WTC11 (cell line): ENCODE data around the gene LCP1. TPM values are rescaled to one million over a fixed set of nuclear protein-coding genes. Genes with fewer than 3 reads are reported as not detected.
A peak's percentile ranks its signal among the peaks of the same experiment; 100 is the strongest.
"Not testable (repeated sequence)": the region's sequence is repeated elsewhere in the genome, so short reads cannot be mapped to it uniquely, and the experiment has no call there.

Experiments
- ATAC-seq: fragments of 200-7000 bp; cut with Tn5 transposase; 2 replicates; pipeline ENCODE4 v1.10.0; 2021; ENCODE audit warnings: mild to moderate bottlenecking, moderate library complexity
- CTCF ChIA-PET: fragments of 300-600 bp; sonication (Branson Sonifier 250); formaldehyde crosslinking; loops from one replicate; lab custom pipeline; 2021; ENCODE audit warnings: antibody characterized with exemption; lab: Charles Lee
- POLR2A ChIA-PET: fragments of 350-600 bp; sonication (Branson Sonifier 250); formaldehyde crosslinking; loops from one replicate; lab custom pipeline; 2021; ENCODE audit warnings: antibody characterized with exemption; lab: Charles Lee
- DNase-seq: peaks from one replicate; pipeline ENCODE4 v3.0.0; 2021; ENCODE audit warnings: low spot score
- H3K27ac Mint-ChIP-seq: 2 replicates; pipeline ENCODE4 v1.8.0; 2021; ENCODE audit warnings: mixed read lengths
- H3K27me3 Mint-ChIP-seq: 2 replicates; pipeline ENCODE4 v1.8.0; 2021; ENCODE audit warnings: low read depth, mild to moderate bottlenecking, moderate library complexity, mixed read lengths
- H3K36me3 Mint-ChIP-seq: 2 replicates; pipeline ENCODE4 v1.8.0; 2021; ENCODE audit warnings: mixed read lengths
- H3K4me1 Mint-ChIP-seq: 2 replicates; pipeline ENCODE4 v1.8.0; 2022; ENCODE audit warnings: mixed read lengths
- H3K4me3 Mint-ChIP-seq: 2 replicates; pipeline ENCODE4 v1.8.0; 2021; ENCODE audit warnings: mild to moderate bottlenecking, moderate library complexity, mixed read lengths
- H3K9me3 Mint-ChIP-seq: 2 replicates; pipeline ENCODE4 v1.8.0; 2021; ENCODE audit warnings: mixed read lengths
- ATF1 ChIP-seq: sonication (generic); formaldehyde crosslinking; IDR thresholded peaks from 2 replicates; pipeline ENCODE4 v1.8.1; 2023; ENCODE audit warnings: mild to moderate bottlenecking, moderate library complexity, missing genetic modification reagents
- ELF4 ChIP-seq: sonication (generic); formaldehyde crosslinking; IDR thresholded peaks from 2 replicates; pipeline ENCODE4 v1.8.1; 2022; ENCODE audit warnings: low read depth, mild to moderate bottlenecking, moderate library complexity, missing genetic modification reagents
- HMGA2 ChIP-seq: fragments of 250-450 bp; sonication (Bioruptor Pico); IDR thresholded peaks from 2 replicates; pipeline ENCODE4 v1.4.0; 2021; ENCODE audit warnings: mild to moderate bottlenecking, moderate library complexity
- KAT7 ChIP-seq: sonication (generic); formaldehyde crosslinking; IDR thresholded peaks from 2 replicates; pipeline ENCODE4 v1.8.1; 2023; ENCODE audit warnings: missing genetic modification reagents, mild to moderate bottlenecking, borderline replicate concordance
- MYBL2 ChIP-seq: sonication (generic); formaldehyde crosslinking; IDR thresholded peaks from 2 replicates; pipeline ENCODE4 v1.8.1; 2023; ENCODE audit warnings: mild to moderate bottlenecking, moderate library complexity, missing genetic modification reagents
- NR2C2 ChIP-seq: sonication (generic); formaldehyde crosslinking; IDR thresholded peaks from 2 replicates; pipeline ENCODE4 v1.8.0; 2022; ENCODE audit warnings: mild to moderate bottlenecking, missing genetic modification reagents
- RORB ChIP-seq: fragments of 250-450 bp; sonication (Bioruptor Pico); IDR thresholded peaks from 2 replicates; pipeline ENCODE4 v1.9.0; 2021; ENCODE audit warnings: mild to moderate bottlenecking
- ZNF121 ChIP-seq: sonication (generic); formaldehyde crosslinking; IDR thresholded peaks from 2 replicates; pipeline ENCODE4 v1.8.0; 2023; ENCODE audit warnings: missing genetic modification reagents
- ZNF317 ChIP-seq: sonication (generic); formaldehyde crosslinking; IDR thresholded peaks from 2 replicates; pipeline ENCODE4 v1.8.1; 2023; ENCODE audit warnings: low read depth, mild to moderate bottlenecking, moderate library complexity, missing genetic modification reagents, borderline replicate concordance
- ZNF671 ChIP-seq: fragments of 250-450 bp; sonication (Bioruptor Pico); IDR thresholded peaks from 2 replicates; pipeline ENCODE4 v1.8.0; 2021; ENCODE audit warnings: mild to moderate bottlenecking
- total RNA-seq: library from RNA; stranded (reverse); gene quantifications from 3 replicates; pipeline ENCODE4 v1.2.3, GENCODE V29; 2021
- TF ChIP-seq, protein P1 (sequence below): sonication (generic); formaldehyde crosslinking; IDR thresholded peaks from 2 replicates; pipeline ENCODE4 v1.8.1; 2022; ENCODE audit warnings: missing genetic modification reagents, borderline replicate concordance
- TF ChIP-seq, protein P2 (sequence below): sonication (generic); formaldehyde crosslinking; IDR thresholded peaks from 2 replicates; pipeline ENCODE4 v1.8.1; 2023; ENCODE audit warnings: mild to moderate bottlenecking, missing genetic modification reagents
- TF ChIP-seq, protein P3 (sequence below): fragments of 250-450 bp; sonication (Bioruptor Pico); IDR thresholded peaks from 2 replicates; pipeline ENCODE4 v1.8.0; 2021; ENCODE audit warnings: mild to moderate bottlenecking
- TF ChIP-seq, protein P4 (sequence below): fragments of 250-450 bp; sonication (Bioruptor Pico); IDR thresholded peaks from 2 replicates; pipeline ENCODE4 v1.9.0; 2021; ENCODE audit warnings: moderate library complexity, mild to moderate bottlenecking, inconsistent platforms, borderline replicate concordance
- TF ChIP-seq, protein P5 (sequence below): sonication (generic); formaldehyde crosslinking; IDR thresholded peaks from 2 replicates; pipeline ENCODE4 v1.8.0; 2023; ENCODE audit warnings: missing genetic modification reagents
- TF ChIP-seq, protein P6 (sequence below): sonication (generic); formaldehyde crosslinking; IDR thresholded peaks from 2 replicates; pipeline ENCODE4 v1.8.1; 2022; ENCODE audit warnings: mild to moderate bottlenecking, missing genetic modification reagents, moderate library complexity, borderline replicate concordance

Gene LCP1
- total RNA-seq, 1 experiment from 2014 or later: 3.2 TPM

DNA sequence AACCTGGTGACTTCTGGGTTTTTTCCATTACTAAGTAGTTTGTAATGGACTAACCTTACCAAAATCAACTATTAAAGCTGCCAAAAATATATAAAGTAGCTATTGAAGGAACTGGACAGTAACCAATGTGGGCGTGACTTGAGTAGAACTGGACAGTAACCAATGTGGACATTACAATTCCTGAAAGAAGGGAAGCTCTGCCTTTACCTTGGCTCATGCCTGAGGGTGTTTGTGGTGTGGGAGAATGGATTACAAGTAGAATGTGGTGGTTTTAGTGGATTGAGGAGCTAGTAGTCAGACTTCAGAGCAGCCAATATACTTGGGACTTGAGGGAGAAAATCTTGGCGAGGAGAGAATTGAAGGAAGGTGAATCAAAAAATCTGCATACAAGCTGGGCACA, 47.3 kb upstream of the LCP1 start (continued):
- TF ChIP-seq, protein P1, sequence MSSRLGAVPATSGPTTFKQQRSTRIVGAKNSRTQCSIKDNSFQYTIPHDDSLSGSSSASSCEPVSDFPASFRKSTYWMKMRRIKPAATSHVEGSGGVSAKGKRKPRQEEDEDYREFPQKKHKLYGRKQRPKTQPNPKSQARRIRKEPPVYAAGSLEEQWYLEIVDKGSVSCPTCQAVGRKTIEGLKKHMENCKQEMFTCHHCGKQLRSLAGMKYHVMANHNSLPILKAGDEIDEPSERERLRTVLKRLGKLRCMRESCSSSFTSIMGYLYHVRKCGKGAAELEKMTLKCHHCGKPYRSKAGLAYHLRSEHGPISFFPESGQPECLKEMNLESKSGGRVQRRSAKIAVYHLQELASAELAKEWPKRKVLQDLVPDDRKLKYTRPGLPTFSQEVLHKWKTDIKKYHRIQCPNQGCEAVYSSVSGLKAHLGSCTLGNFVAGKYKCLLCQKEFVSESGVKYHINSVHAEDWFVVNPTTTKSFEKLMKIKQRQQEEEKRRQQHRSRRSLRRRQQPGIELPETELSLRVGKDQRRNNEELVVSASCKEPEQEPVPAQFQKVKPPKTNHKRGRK (CRISPR knock-in tag): no peak
- TF ChIP-seq ZNF317 (CRISPR knock-in tag) (no peak), ATF1 (CRISPR knock-in tag) (no peak)

DNA sequence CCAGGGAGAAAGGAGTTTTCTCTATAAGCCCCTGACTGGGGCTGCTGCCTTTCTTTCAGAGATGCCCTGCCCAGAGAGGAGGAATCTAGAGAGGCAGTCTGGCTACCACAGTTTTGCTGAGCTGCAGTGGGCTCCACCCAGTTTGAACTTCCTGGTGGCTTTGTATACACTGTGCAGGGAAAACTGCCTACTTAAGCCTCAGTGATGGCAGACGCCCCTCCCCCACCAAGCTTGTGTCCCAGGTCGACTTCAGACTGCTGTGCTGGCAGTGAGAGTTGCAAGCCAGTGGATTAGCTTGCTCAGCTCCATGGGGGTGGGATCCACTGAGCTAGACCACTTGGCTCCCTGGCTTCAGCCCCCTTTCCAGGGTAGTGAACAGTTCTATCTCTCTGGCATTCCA, 38.3 kb upstream of the LCP1 start:
- H3K36me3 Mint-ChIP-seq, H3K4me3 Mint-ChIP-seq, H3K27ac Mint-ChIP-seq, POLR2A ChIA-PET, H3K27me3 Mint-ChIP-seq, CTCF ChIA-PET, H3K4me1 Mint-ChIP-seq: not testable (repeated sequence)
- H3K9me3 Mint-ChIP-seq: peaks cover 14% of the 10 kb centered on the region
- DNase-seq (peak; percentile 21), ATAC-seq (peak; percentile 55; the same call in 1 of the 2 replicates)

DNA sequence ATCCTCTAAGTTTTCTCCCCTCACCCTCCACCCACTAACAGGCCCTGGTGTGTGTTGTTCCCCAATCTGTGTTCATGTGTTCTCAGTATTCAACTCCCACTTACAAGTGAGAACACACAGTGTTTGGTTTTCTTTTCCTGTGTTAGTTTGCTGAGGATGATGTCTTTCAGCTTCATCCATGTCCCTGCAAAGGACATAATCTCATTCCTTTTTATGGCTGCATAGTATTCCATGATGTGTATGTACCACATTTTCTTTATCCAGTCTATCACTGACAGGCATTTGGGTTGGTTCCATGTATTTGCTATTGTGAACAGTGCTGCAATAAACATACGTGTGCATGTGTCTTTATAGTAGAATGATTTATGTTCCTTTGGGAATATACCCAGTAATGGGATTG, 32.8 kb upstream of the LCP1 start:
- H3K27ac Mint-ChIP-seq, POLR2A ChIA-PET, H3K4me1 Mint-ChIP-seq, H3K36me3 Mint-ChIP-seq, CTCF ChIA-PET, H3K4me3 Mint-ChIP-seq, ATAC-seq, DNase-seq, H3K9me3 Mint-ChIP-seq: not testable (repeated sequence)
- peaks cover 27% of the 10 kb centered on the region for H3K27me3 Mint-ChIP-seq

DNA sequence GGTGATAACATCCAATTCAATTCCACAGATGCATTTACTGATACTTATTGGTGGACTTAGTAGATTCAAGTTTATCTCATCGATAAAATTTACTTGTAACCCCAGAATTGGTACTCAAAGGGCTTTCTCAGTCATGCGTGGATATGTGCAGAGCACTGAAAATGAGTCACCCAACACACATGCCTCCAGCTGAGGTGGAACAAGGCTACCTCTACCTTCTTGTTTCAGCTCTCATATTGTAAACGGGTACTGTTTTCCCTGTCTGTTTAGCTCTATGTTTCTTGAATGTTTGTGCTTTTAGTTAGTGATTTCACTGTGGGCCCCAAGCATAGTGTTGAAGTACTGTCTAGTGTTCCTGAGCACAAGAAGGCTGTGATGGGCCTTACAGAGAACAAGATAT, 31.3 kb upstream of the LCP1 start:
- TF ChIP-seq NR2C2 (CRISPR knock-in tag): no peak
- TF ChIP-seq, protein P2, sequence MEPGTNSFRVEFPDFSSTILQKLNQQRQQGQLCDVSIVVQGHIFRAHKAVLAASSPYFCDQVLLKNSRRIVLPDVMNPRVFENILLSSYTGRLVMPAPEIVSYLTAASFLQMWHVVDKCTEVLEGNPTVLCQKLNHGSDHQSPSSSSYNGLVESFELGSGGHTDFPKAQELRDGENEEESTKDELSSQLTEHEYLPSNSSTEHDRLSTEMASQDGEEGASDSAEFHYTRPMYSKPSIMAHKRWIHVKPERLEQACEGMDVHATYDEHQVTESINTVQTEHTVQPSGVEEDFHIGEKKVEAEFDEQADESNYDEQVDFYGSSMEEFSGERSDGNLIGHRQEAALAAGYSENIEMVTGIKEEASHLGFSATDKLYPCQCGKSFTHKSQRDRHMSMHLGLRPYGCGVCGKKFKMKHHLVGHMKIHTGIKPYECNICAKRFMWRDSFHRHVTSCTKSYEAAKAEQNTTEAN (CRISPR knock-in tag): no peak
- TF ChIP-seq, protein P3, sequence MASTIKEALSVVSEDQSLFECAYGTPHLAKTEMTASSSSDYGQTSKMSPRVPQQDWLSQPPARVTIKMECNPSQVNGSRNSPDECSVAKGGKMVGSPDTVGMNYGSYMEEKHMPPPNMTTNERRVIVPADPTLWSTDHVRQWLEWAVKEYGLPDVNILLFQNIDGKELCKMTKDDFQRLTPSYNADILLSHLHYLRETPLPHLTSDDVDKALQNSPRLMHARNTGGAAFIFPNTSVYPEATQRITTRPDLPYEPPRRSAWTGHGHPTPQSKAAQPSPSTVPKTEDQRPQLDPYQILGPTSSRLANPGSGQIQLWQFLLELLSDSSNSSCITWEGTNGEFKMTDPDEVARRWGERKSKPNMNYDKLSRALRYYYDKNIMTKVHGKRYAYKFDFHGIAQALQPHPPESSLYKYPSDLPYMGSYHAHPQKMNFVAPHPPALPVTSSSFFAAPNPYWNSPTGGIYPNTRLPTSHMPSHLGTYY (CRISPR knock-in tag): no peak
- TF ChIP-seq MYBL2: no peak
- no peak for TF ChIP-seq ZNF671 (CRISPR knock-in tag)
- TF ChIP-seq, protein P4, sequence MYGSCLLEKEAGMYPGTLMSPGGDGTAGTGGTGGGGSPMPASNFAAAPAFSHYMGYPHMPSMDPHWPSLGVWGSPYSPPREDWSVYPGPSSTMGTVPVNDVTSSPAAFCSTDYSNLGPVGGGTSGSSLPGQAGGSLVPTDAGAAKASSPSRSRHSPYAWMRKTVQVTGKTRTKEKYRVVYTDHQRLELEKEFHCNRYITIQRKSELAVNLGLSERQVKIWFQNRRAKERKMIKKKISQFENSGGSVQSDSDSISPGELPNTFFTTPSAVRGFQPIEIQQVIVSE (CRISPR knock-in tag): no peak
- TF ChIP-seq RORB (CRISPR knock-in tag): no peak
- no peak for TF ChIP-seq HMGA2 (CRISPR knock-in tag)
- TF ChIP-seq KAT7: no peak
- TF ChIP-seq, protein P5, sequence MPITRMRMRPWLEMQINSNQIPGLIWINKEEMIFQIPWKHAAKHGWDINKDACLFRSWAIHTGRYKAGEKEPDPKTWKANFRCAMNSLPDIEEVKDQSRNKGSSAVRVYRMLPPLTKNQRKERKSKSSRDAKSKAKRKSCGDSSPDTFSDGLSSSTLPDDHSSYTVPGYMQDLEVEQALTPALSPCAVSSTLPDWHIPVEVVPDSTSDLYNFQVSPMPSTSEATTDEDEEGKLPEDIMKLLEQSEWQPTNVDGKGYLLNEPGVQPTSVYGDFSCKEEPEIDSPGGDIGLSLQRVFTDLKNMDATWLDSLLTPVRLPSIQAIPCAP: no peak
- TF ChIP-seq, protein P1 (CRISPR knock-in tag): no peak
- TF ChIP-seq ZNF121 (CRISPR knock-in tag): no peak
- no peak for TF ChIP-seq ELF4 (CRISPR knock-in tag)
- TF ChIP-seq, protein P6, sequence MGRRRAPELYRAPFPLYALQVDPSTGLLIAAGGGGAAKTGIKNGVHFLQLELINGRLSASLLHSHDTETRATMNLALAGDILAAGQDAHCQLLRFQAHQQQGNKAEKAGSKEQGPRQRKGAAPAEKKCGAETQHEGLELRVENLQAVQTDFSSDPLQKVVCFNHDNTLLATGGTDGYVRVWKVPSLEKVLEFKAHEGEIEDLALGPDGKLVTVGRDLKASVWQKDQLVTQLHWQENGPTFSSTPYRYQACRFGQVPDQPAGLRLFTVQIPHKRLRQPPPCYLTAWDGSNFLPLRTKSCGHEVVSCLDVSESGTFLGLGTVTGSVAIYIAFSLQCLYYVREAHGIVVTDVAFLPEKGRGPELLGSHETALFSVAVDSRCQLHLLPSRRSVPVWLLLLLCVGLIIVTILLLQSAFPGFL (CRISPR knock-in tag): no peak
- peaks cover 27% of the 10 kb centered on the region for H3K27me3 Mint-ChIP-seq
- H3K4me3 Mint-ChIP-seq: no peak overlapping the region
- no peaks in the 10 kb centered on the region for H3K36me3 Mint-ChIP-seq
- POLR2A ChIA-PET: no interaction called here
- no peak for ATAC-seq
- no peak overlapping the region for H3K27ac Mint-ChIP-seq
- H3K4me1 Mint-ChIP-seq: peaks cover 5% of the 10 kb centered on the region
- H3K9me3 Mint-ChIP-seq: no peaks in the 10 kb centered on the region
- no peak for DNase-seq
- CTCF ChIA-PET: no interaction called here
